ENCODE data around the gene DNASE2B. TPM values are rescaled to one million over a fixed set of nuclear protein-coding genes. Genes with fewer than 3 reads are reported as not detected.

Gene DNASE2B
- total and polyA plus RNA-seq, 2 donors from 2014 or later = not detected

GRCh38 chr1:84387480-84388163 lies 10.7 kb upstream of the DNASE2B start:
- Histone ChIP-seq H3K36me3 (ENCODE audit: control insufficient read depth in 2 of 3, insufficient read depth in 3 of 3, low read length in 3 of 3) (no peaks in the 10 kb centered on the region), H3K4me3 (ENCODE audit: low read length in 3 of 3) (no peak overlapping the region), H3K27ac (ENCODE audit: low read depth in 2 of 2, low read length in 2 of 2) (no peak overlapping the region), H3K9me3 (ENCODE audit: control insufficient read depth in 2 of 3, insufficient read depth in 1 of 3, low read length in 3 of 3) (no peaks in the 10 kb centered on the region), H3K27me3 (ENCODE audit: control insufficient read depth, insufficient read depth, low read length) (no peaks in the 10 kb centered on the region), H3K9ac (ENCODE audit: low read length in 3 of 3) (no peak overlapping the region), H3K4me1 (ENCODE audit: control insufficient read depth in 2 of 3, insufficient read depth in 2 of 3, low read depth in 1 of 3, low read length in 3 of 3) (no peaks in the 10 kb centered on the region)
- TF ChIP-seq CTCF (IDR thresholded peaks at IDR 0.05; ENCODE audit: borderline replicate concordance, extremely low read depth, insufficient read depth) = no peak
- DNase-seq (no peak), FAIRE-seq (no peak)
- intact Hi-C loops (cut with DNase I) = no loop called here

GRCh38 chr1:84390226-84390625 lies 8.1 kb upstream of the DNASE2B start:
- FAIRE-seq = no peak
- no peaks in the 10 kb centered on the region for H3K4me1 ChIP-seq (ENCODE audit: control insufficient read depth in 2 of 3, insufficient read depth in 2 of 3, low read depth in 1 of 3, low read length in 3 of 3)
- H3K9me3 ChIP-seq (ENCODE audit: control insufficient read depth in 2 of 3, insufficient read depth in 1 of 3, low read length in 3 of 3) = no peaks in the 10 kb centered on the region
- no peak overlapping the region for H3K27ac ChIP-seq (ENCODE audit: low read depth in 2 of 2, low read length in 2 of 2)
- intact Hi-C loops (cut with DNase I) = no loop called here
- no peak for TF ChIP-seq CTCF (IDR thresholded peaks at IDR 0.05; ENCODE audit: borderline replicate concordance, extremely low read depth, insufficient read depth)
- no peak overlapping the region for H3K4me3 ChIP-seq (ENCODE audit: low read length in 3 of 3)
- no peak overlapping the region for H3K9ac ChIP-seq (ENCODE audit: low read length in 3 of 3)
- DNase-seq = no peak
- H3K36me3 ChIP-seq (ENCODE audit: control insufficient read depth in 2 of 3, insufficient read depth in 3 of 3, low read length in 3 of 3) = no peaks in the 10 kb centered on the region
- H3K27me3 ChIP-seq (ENCODE audit: control insufficient read depth, insufficient read depth, low read length) = no peaks in the 10 kb centered on the region

- Histone ChIP-seq H3K4me1 (ENCODE audit: control insufficient read depth in 2 of 3, insufficient read depth in 2 of 3, low read depth in 1 of 3, low read length in 3 of 3) (no peaks in the 10 kb centered on the region), H3K9me3 (ENCODE audit: control insufficient read depth in 2 of 3, insufficient read depth in 1 of 3, low read length in 3 of 3) (no peaks in the 10 kb centered on the region), H3K27ac (ENCODE audit: low read depth in 2 of 2, low read length in 2 of 2) (no peak overlapping the region), H3K36me3 (ENCODE audit: control insufficient read depth in 2 of 3, insufficient read depth in 3 of 3, low read length in 3 of 3) (no peaks in the 10 kb centered on the region), H3K4me3 (ENCODE audit: low read length in 3 of 3) (no peak overlapping the region), H3K27me3 (ENCODE audit: control insufficient read depth, insufficient read depth, low read length) (no peaks in the 10 kb centered on the region), H3K9ac (ENCODE audit: low read length in 3 of 3) (no peak overlapping the region)
- TF ChIP-seq CTCF (IDR thresholded peaks at IDR 0.05; ENCODE audit: borderline replicate concordance, extremely low read depth, insufficient read depth) = no peak
- no peak for FAIRE-seq
- DNase-seq = no peak
- intact Hi-C loops (cut with DNase I) = no loop called here
Observed at GRCh38 chr1:84401156-84401555, 2.9 kb downstream of the DNASE2B start.

GRCh38 chr1:84402060-84402459 lies 3.8 kb downstream of the DNASE2B start:
- intact Hi-C loops (cut with DNase I) = no loop called here
- FAIRE-seq = no peak

More at GRCh38 chr1:84402060-84402459, 3.8 kb downstream of the DNASE2B start:
- Histone ChIP-seq H3K36me3 (ENCODE audit: control insufficient read depth in 2 of 3, insufficient read depth in 3 of 3, low read length in 3 of 3) (no peaks in the 10 kb centered on the region), H3K4me1 (ENCODE audit: control insufficient read depth in 2 of 3, insufficient read depth in 2 of 3, low read depth in 1 of 3, low read length in 3 of 3) (no peaks in the 10 kb centered on the region), H3K9me3 (ENCODE audit: control insufficient read depth in 2 of 3, insufficient read depth in 1 of 3, low read length in 3 of 3) (no peaks in the 10 kb centered on the region), H3K27me3 (ENCODE audit: control insufficient read depth, insufficient read depth, low read length) (no peaks in the 10 kb centered on the region), H3K4me3 (ENCODE audit: low read length in 3 of 3) (no peak overlapping the region), H3K27ac (ENCODE audit: low read depth in 2 of 2, low read length in 2 of 2) (no peak overlapping the region), H3K9ac (ENCODE audit: low read length in 3 of 3) (no peak overlapping the region)
- DNase-seq = no peak
- no peak for TF ChIP-seq CTCF (IDR thresholded peaks at IDR 0.05; ENCODE audit: borderline replicate concordance, extremely low read depth, insufficient read depth)
